Endothelial cell of umbilical vein (primary cell): ENCODE measurements around the gene FARP2. TPM values are rescaled to one million over a fixed set of nuclear protein-coding genes. Genes with fewer than 3 reads are reported as not detected.

Experiments used
- BruUV-seq: library from RNA; stranded (reverse); fragments of 400-500 nt; replicated peaks from 2 replicates; lab custom pipeline; 2021; lab: Mats Ljungman, UMichigan
- CTCF ChIA-PET: fragments of 300-600, 350-600 bp; sonication (Branson Sonifier 250); formaldehyde crosslinking; loops from one replicate; lab custom pipeline; 2021; ENCODE audit warnings: antibody characterized with exemption, inconsistent platforms; lab: Charles Lee
- POLR2A ChIA-PET: fragments of 300-600, 350-600 bp; sonication (Branson Sonifier 250); formaldehyde crosslinking; loops from one replicate; lab custom pipeline; 2021; ENCODE audit warnings: antibody characterized with exemption, inconsistent platforms; lab: Charles Lee
- DNase-seq: peaks from one replicate; pipeline ENCODE4 v3.0.0-alpha.2; 2011; ENCODE audit warnings: low read depth, low spot score
- FAIRE-seq: peaks from 2 replicates; lab custom pipeline; 2011; peaks lifted over from hg19 to GRCh38; lab: Jason Lieb, UNC
- H2AFZ ChIP-seq: 2 replicates; pipeline ENCODE4 v1.6.0; 2012; ENCODE audit warnings: low read depth, low read length, control low read depth, inconsistent platforms
- H3K27ac ChIP-seq: 2 replicates; pipeline ENCODE4 v1.5.1; 2011; ENCODE audit warnings: low read depth, mild to moderate bottlenecking, control low read depth, low read length, moderate library complexity; ENCODE audit not compliant: insufficient read depth
- H3K27me3 ChIP-seq, 2 experiments: 2 replicates each; pipeline versions ENCODE4 v1.6.0 to v1.6.1; 2011; ENCODE audit warnings: low read length in 2 of 2, mixed read lengths in 1 of 2; ENCODE audit not compliant: control insufficient read depth in 2 of 2, insufficient read depth in 2 of 2
- H3K36me3 ChIP-seq, 2 experiments: 2 replicates in 1 of 2; 3 replicates in 1 of 2; pipeline ENCODE4 v1.5.1; 2011; ENCODE audit warnings: low read length in 2 of 2, mild to moderate bottlenecking in 1 of 2, moderate library complexity in 1 of 2; ENCODE audit not compliant: control insufficient read depth in 2 of 2, insufficient read depth in 2 of 2; ENCODE audit errors: extremely low read depth in 1 of 2
- H3K4me1 ChIP-seq: 3 replicates; pipeline ENCODE4 v1.5.1; 2011; ENCODE audit warnings: mild to moderate bottlenecking, low read length; ENCODE audit not compliant: control insufficient read depth, insufficient read depth; ENCODE audit errors: extremely low read depth
- H3K4me2 ChIP-seq: 2 replicates; pipeline ENCODE4 v1.6.1; 2011; ENCODE audit warnings: low read length, control low read depth, mixed read lengths; ENCODE audit not compliant: insufficient read depth
- H3K4me3 ChIP-seq, 3 experiments: fragments of 200-600 bp in 1 of 3; sonication (generic), shearing (Covaris generic) in 1 of 3; replicated peaks in 1 of 3; 2 replicates each; pipeline ENCODE4 v1.5.1; 2011 to 2016; ENCODE audit warnings: control low read depth in 3 of 3, low read length in 3 of 3, mild to moderate bottlenecking in 2 of 3, inconsistent platforms in 1 of 3, low read depth in 1 of 3, moderate library complexity in 1 of 3; ENCODE audit not compliant: insufficient read depth in 1 of 3
- H3K79me2 ChIP-seq: 2 replicates; pipeline ENCODE4 v1.6.0; 2012; ENCODE audit warnings: low read length, inconsistent platforms; ENCODE audit not compliant: control insufficient read depth, insufficient read depth
- H3K9ac ChIP-seq: replicated peaks from 2 replicates; pipeline ENCODE3; 2011; ENCODE audit warnings: low read length, control low read depth; ENCODE audit not compliant: insufficient read depth; ENCODE audit errors: extremely low read depth
- H3K9me1 ChIP-seq: replicated peaks from 3 replicates; pipeline ENCODE4 v1.6.0; 2011; ENCODE audit warnings: mild to moderate bottlenecking, low read length; ENCODE audit not compliant: control insufficient read depth, insufficient read depth; ENCODE audit errors: extremely low read depth
- H3K9me3 ChIP-seq: replicated peaks from 2 replicates; pipeline ENCODE4 v1.5.1; 2012; ENCODE audit warnings: low read length, inconsistent platforms; ENCODE audit not compliant: control insufficient read depth, insufficient read depth
- H4K20me1 ChIP-seq: replicated peaks from 2 replicates; pipeline ENCODE3; 2011; ENCODE audit warnings: mild to moderate bottlenecking, low read length; ENCODE audit not compliant: control insufficient read depth, insufficient read depth; ENCODE audit errors: extremely low read depth
- CTCF ChIP-seq, 2 donors: IDR thresholded peaks; 1 replicate in 1 of 2; 2 replicates in 1 of 2; pipeline ENCODE4 v1.5.1; 2011; ENCODE audit warnings: low read length in 2 of 2, mild to moderate bottlenecking in 2 of 2, moderate library complexity in 2 of 2, control low read depth in 1 of 2, inconsistent platforms in 1 of 2, low read depth in 1 of 2; ENCODE audit not compliant: insufficient read depth in 1 of 2; ENCODE audit errors: extremely low read depth in 1 of 2
- EZH2 ChIP-seq: IDR thresholded peaks from 2 replicates; pipeline ENCODE4 v1.6.1; 2012; ENCODE audit warnings: borderline replicate concordance, low read depth, mild to moderate bottlenecking, moderate library complexity, low read length, inconsistent platforms; ENCODE audit not compliant: severe bottlenecking
- FOS ChIP-seq: IDR thresholded peaks from 2 replicates; pipeline ENCODE4 v1.6.1; 2011; ENCODE audit warnings: mild to moderate bottlenecking, low read length, moderate library complexity, borderline replicate concordance; ENCODE audit not compliant: insufficient read depth
- GATA2 ChIP-seq: IDR thresholded peaks from 2 replicates; pipeline ENCODE4 v1.7.0; 2011; ENCODE audit warnings: low read depth, mild to moderate bottlenecking, moderate library complexity, mixed read lengths, low read length; ENCODE audit not compliant: insufficient read length, insufficient read depth
- JUN ChIP-seq: IDR thresholded peaks from 2 replicates; pipeline ENCODE4 v1.6.1; 2011; ENCODE audit warnings: borderline replicate concordance, low read depth; ENCODE audit not compliant: insufficient read length, insufficient read depth
- MAX ChIP-seq: IDR thresholded peaks from 2 replicates; pipeline ENCODE4 v1.6.1; 2011; ENCODE audit not compliant: insufficient read depth, insufficient read length
- MYC ChIP-seq: IDR thresholded peaks from one replicate; pipeline ENCODE4 v1.6.1; 2011; ENCODE audit warnings: mild to moderate bottlenecking, low read depth, low read length
- POLR2A ChIP-seq: IDR thresholded peaks from 2 replicates; pipeline ENCODE4 v1.6.1; 2012; ENCODE audit warnings: low read depth, mild to moderate bottlenecking, control low read depth, low read length
- POLR2AphosphoS5 ChIP-seq: IDR thresholded peaks from 2 replicates; pipeline ENCODE4 v1.6.1; 2012; ENCODE audit warnings: low read depth, mild to moderate bottlenecking, control low read depth, low read length, moderate library complexity; ENCODE audit not compliant: insufficient read depth
- dilution Hi-C: fragments of 300-500 bp; cut with MboI; formaldehyde crosslinking; loops from one replicate; pipeline ENCODE4 v1.15.0; 2019; ENCODE audit warnings: low sequenced_read_pairs; ENCODE audit not compliant: extremely low pct_ligation_motif_present
- intact Hi-C: fragments of 100-400 bp; cut with micrococcal nuclease; formaldehyde crosslinking; loops from one replicate; pipeline ENCODE4 v1.10.0; 2022
- polyA plus RNA-seq, 4 experiments: library from polyadenylated mRNA; depleted of rRNA in 3 of 4; stranded (reverse) in 3 of 4; unstranded in 1 of 4; fragments of >200 nt; gene quantifications; 2 replicates each; pipeline versions ENCODE4 v1.2.1 to v1.2.3, GENCODE V29; 2011 to 2012; ENCODE audit warnings: missing spikeins in 1 of 4
- total RNA-seq: library from RNA; stranded (reverse); gene quantifications from 2 replicates; pipeline ENCODE4 v1.2.3, GENCODE V29; 2021

The FARP2 gene
- total and polyA plus RNA-seq, 2 donors (not counting 3 experiments of a cell fraction or from before 2014, with no cell fraction given) = 15.3 to 45.3 TPM

GRCh38 chr2:241483305-241483704, 127.2 kb downstream of the FARP2 start:
- intact Hi-C loops = no loop called here

More at GRCh38 chr2:241483305-241483704, 127.2 kb downstream of the FARP2 start:
- no TSS peak for BruUV-seq
- Histone ChIP-seq H2AFZ (no peak overlapping the region), H3K4me1 (no peaks in the 10 kb centered on the region), H3K27me3 (no peaks in the 10 kb centered on the region), H3K4me3 (no peak overlapping the region), H3K36me3 (no peaks in the 10 kb centered on the region), H3K9me1 (no peaks in the 10 kb centered on the region), H4K20me1 (no peaks in the 10 kb centered on the region), H3K4me2 (no peak overlapping the region), H3K9ac (no peak overlapping the region), H3K27ac (no peak overlapping the region), H3K79me2 (no peaks in the 10 kb centered on the region), H3K9me3 (no peaks in the 10 kb centered on the region)
- DNase-seq = no peak
- POLR2A ChIA-PET = no interaction called here
- no peak for FAIRE-seq
- TF ChIP-seq POLR2A = no peak
- TF ChIP-seq FOS = no peak
- no peak for TF ChIP-seq MAX
- no peak for TF ChIP-seq MYC
- TF ChIP-seq GATA2 = no peak
- no peak for TF ChIP-seq JUN
- no peak for TF ChIP-seq POLR2AphosphoS5
- no peak for TF ChIP-seq CTCF (IDR thresholded peaks at IDR 0.05; ENCODE audit: extremely low read depth in 1 of 2, insufficient read depth in 1 of 2, low read depth in 1 of 2, low read length in 2 of 2)
- TF ChIP-seq EZH2 = no peak
- CTCF ChIA-PET = interaction anchor here (1.0 kb wide), 1 partner anchor 10 kb away, joined by 3 read pairs; no protein-coding TSS in a partner anchor
- dilution Hi-C loops = no loop called here
